ENCODE measurements around the gene KPNB1. TPM values are rescaled to one million over a fixed set of nuclear protein-coding genes. Genes with fewer than 3 reads are reported as not detected.

Gene KPNB1
- total RNA-seq, 1 experiment from 2014 or later, result 538 TPM

DNA sequence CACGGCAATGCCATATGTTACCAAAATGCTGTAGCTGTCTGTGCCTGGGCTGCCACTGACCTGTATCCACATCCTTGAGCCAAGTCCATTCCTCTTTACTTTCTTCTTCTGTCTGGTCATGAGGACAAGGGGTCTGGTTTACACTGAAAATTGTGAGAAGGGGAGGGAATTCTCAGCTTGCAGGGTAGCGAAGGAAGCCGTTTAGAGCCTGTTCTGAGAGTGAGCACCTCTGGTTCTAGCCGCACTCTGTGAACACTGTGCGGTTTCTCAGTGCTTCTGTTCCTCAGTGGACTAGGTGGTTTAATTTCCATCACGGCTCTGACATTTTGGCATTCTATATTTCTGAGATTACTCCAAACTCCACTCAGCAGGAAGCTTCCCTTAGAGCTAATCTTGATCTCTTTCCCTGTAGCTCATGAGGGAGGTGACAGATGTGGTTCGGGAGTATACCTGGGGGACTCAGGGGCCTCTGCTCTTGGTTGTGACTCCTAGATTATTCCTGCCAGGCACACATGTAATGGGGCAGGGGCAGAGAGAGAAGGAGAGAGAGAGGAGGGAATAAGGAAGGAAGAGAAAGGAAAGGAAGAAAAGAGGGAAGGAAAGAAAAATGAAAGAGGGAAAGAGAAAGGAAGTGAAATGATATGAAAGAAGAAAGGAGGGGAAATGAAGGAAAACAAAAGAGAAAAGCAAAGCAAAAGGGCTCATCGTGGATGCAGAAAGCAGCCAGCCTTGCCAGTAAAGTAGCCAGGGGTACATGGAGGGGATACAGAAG lies 69.1 kb downstream of the KPNB1 start:
- no peak for TF ChIP-seq CTCF (IDR thresholded peaks at IDR 0.05; ENCODE audit: unreplicated experiment)
- Mint-ChIP-seq H3K36me3 (ENCODE audit: insufficient read depth, unreplicated experiment) (peaks cover 4% of the 10 kb centered on the region), H3K9me3 (ENCODE audit: low read depth, unreplicated experiment) (no peaks in the 10 kb centered on the region), H3K4me1 (ENCODE audit: low read depth, unreplicated experiment) (peaks cover 27% of the 10 kb centered on the region), H3K27me3 (ENCODE audit: unreplicated experiment) (peaks cover 100% of the 10 kb centered on the region), H3K4me3 (ENCODE audit: low read depth, unreplicated experiment) (no peak overlapping the region), H3K27ac (ENCODE audit: unreplicated experiment) (no peak overlapping the region)
- CTCF ChIA-PET, result interaction anchor here (0.5 to 2.1 kb wide), 10 partner anchors 9 to 390 kb away, joined by 3 to 9 read pairs (median 3); partner anchors contain the start of genes LRRC46, MRPL10 and TBKBP1
- intact Hi-C loops (cut with micrococcal nuclease; ENCODE audit: unreplicated experiment), result no loop called here
- DNase-seq, result no peak
- BruUV-seq (replicated peaks), result no TSS peak

DNA sequence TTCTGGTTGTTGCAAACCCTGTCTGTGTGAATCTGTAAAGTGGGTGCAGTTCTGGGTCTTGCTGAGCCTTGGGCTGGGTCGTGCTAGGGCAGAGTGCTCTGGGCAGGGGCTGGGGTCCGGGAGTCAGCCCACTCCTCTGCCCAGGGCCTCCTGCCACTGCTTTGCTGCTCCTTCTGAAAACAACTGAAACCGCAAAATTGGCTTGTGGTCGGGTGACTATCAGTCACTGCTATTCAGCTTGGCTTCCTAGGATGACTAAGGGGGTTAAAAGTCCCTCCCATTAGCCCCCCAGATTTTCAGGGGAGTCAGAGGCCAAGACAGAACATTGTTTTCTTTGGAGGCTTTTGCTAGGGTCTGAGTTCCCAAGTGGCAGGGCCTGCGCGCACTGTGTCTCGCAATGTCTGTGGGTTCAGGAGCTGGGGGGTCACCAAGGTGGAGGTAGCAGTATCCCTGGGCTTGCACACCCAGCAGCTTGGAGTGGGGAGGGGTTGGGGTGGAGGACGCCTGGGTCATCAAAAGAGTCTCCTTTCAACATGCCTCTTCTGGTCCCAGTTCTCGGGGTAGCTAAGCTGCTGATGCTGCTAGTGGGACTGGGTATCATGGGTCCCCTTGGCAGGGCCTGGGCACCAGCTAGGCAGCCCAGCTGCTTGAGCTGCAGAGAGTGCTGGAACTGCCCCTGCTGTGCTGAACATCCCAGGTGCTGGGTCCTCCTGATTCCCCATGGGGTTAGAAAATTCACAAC lies 69.9 kb downstream of the KPNB1 start:
- Mint-ChIP-seq H3K4me3 (ENCODE audit: low read depth, unreplicated experiment) (no peak overlapping the region), H3K9me3 (ENCODE audit: low read depth, unreplicated experiment) (no peaks in the 10 kb centered on the region), H3K27ac (ENCODE audit: unreplicated experiment) (no peak overlapping the region), H3K27me3 (ENCODE audit: unreplicated experiment) (peaks cover 100% of the 10 kb centered on the region), H3K4me1 (ENCODE audit: low read depth, unreplicated experiment) (peaks cover 21% of the 10 kb centered on the region), H3K36me3 (ENCODE audit: insufficient read depth, unreplicated experiment) (peaks cover 4% of the 10 kb centered on the region)
- CTCF ChIA-PET, result interaction anchor here (1.1 to 1.6 kb wide), 3 partner anchors 10 to 112 kb away, joined by 3 to 8 read pairs (median 3); partner anchors contain the start of genes LRRC46 and MRPL10
- no TSS peak for BruUV-seq (replicated peaks)
- TF ChIP-seq CTCF (IDR thresholded peaks at IDR 0.05; ENCODE audit: unreplicated experiment), result no peak
- intact Hi-C loops (cut with micrococcal nuclease; ENCODE audit: unreplicated experiment), result no loop called here
- DNase-seq, result peak; percentile 52

DNA sequence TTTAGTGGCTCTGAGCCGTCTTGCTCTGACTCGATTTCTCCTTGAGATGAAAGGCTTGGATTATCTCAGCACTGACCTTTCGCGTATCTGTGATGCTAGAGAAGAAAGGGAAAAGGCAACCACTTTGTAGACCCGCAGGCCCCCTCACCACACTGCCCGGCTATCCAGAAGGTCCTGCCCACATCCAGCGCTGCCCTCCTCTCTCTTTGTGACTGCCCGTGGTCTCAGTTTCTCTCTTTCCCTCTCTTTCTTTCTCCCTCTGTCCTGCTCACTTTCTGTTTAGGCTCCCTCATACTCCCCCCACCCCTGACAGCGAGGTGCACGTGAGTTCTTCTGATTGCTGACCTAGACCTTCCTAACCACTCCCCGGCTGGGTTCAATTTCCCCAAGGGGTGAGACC lies 70.5 kb downstream of the KPNB1 start:
- intact Hi-C loops (cut with micrococcal nuclease; ENCODE audit: unreplicated experiment), result no loop called here
- DNase-seq, result no peak
- H3K4me3 Mint-ChIP-seq (ENCODE audit: low read depth, unreplicated experiment), result no peak overlapping the region
- H3K27me3 Mint-ChIP-seq (ENCODE audit: unreplicated experiment), result peaks cover 100% of the 10 kb centered on the region
- peaks cover 4% of the 10 kb centered on the region for H3K36me3 Mint-ChIP-seq (ENCODE audit: insufficient read depth, unreplicated experiment)
- no peak for TF ChIP-seq CTCF (IDR thresholded peaks at IDR 0.05; ENCODE audit: unreplicated experiment)
- peaks cover 21% of the 10 kb centered on the region for H3K4me1 Mint-ChIP-seq (ENCODE audit: low read depth, unreplicated experiment)
- H3K27ac Mint-ChIP-seq (ENCODE audit: unreplicated experiment), result no peak overlapping the region
- BruUV-seq (replicated peaks), result no TSS peak
- CTCF ChIA-PET, result interaction anchor here (1.1 to 1.6 kb wide), 2 partner anchors 10 to 111 kb away, joined by 3 read pairs; partner anchors contain the start of genes LRRC46 and MRPL10
- H3K9me3 Mint-ChIP-seq (ENCODE audit: low read depth, unreplicated experiment), result no peaks in the 10 kb centered on the region

- CTCF ChIA-PET, result no interaction called here
- H3K27ac Mint-ChIP-seq (ENCODE audit: unreplicated experiment), result no peak overlapping the region
- H3K4me1 Mint-ChIP-seq (ENCODE audit: low read depth, unreplicated experiment), result peaks cover 21% of the 10 kb centered on the region
- H3K36me3 Mint-ChIP-seq (ENCODE audit: insufficient read depth, unreplicated experiment), result peaks cover 4% of the 10 kb centered on the region
- intact Hi-C loops (cut with micrococcal nuclease; ENCODE audit: unreplicated experiment), result no loop called here
- H3K9me3 Mint-ChIP-seq (ENCODE audit: low read depth, unreplicated experiment), result no peaks in the 10 kb centered on the region
- DNase-seq, result peak; percentile 72
- H3K4me3 Mint-ChIP-seq (ENCODE audit: low read depth, unreplicated experiment), result no peak overlapping the region
- no TSS peak for BruUV-seq (replicated peaks)
- peaks cover 100% of the 10 kb centered on the region for H3K27me3 Mint-ChIP-seq (ENCODE audit: unreplicated experiment)
- TF ChIP-seq CTCF (IDR thresholded peaks at IDR 0.05; ENCODE audit: unreplicated experiment), result no peak
Observed at GRCh38 chr17:47720754-47721533, 71.2 kb downstream of the KPNB1 start.

All from Calu3 (cell line).